HG03558 (cell line): ENCODE results near the gene CADPS.

Experiments used
- ATAC-seq: cut with Tn5 transposase; IDR thresholded peaks from one replicate; pipeline ENCODE4 v1.9.1; 2021; ENCODE audit warnings: moderate number of reproducible peaks; ENCODE audit not compliant: unreplicated experiment; ENCODE audit errors: extremely low read depth

Gene CADPS

GRCh38 chr3:62757045-62757444 is 118.2 kb downstream of the CADPS start:
- ATAC-seq, result no peak

GRCh38 chr3:62755285-62755684 is 119.9 kb downstream of the CADPS start:
- no peak for ATAC-seq

- ATAC-seq, result no peak
Measured at GRCh38 chr3:62749657-62750056, 125.6 kb downstream of the CADPS start.

- ATAC-seq, result no peak
Measured at GRCh38 chr3:62749130-62749529, 126.1 kb downstream of the CADPS start.

- no peak for ATAC-seq
Measured at GRCh38 chr3:62737449-62737848, 137.8 kb downstream of the CADPS start.

GRCh38 chr3:62735510-62735909 is 139.7 kb downstream of the CADPS start:
- ATAC-seq, result no peak

GRCh38 chr3:62732183-62732904 is 142.9 kb downstream of the CADPS start:
- ATAC-seq, result no peak

GRCh38 chr3:62727981-62728380 is 147.2 kb downstream of the CADPS start:
- no peak for ATAC-seq

GRCh38 chr3:62727536-62727935 is 147.7 kb downstream of the CADPS start:
- no peak for ATAC-seq

GRCh38 chr3:62724503-62724902 is 150.7 kb downstream of the CADPS start:
- no peak for ATAC-seq

- ATAC-seq, result no peak
Measured at GRCh38 chr3:62723914-62724217, 151.3 kb downstream of the CADPS start.

GRCh38 chr3:62723166-62723913 is 151.9 kb downstream of the CADPS start:
- ATAC-seq, result no peak

- ATAC-seq, result no peak
Measured at GRCh38 chr3:62722344-62722743, 152.9 kb downstream of the CADPS start.

GRCh38 chr3:62718515-62719320 is 156.5 kb downstream of the CADPS start:
- ATAC-seq, result no peak

GRCh38 chr3:62718011-62718410 is 157.2 kb downstream of the CADPS start:
- no peak for ATAC-seq

GRCh38 chr3:62712746-62713145 is 162.5 kb downstream of the CADPS start:
- ATAC-seq, result no peak

- ATAC-seq, result no peak
Measured at GRCh38 chr3:62710751-62711150, 164.5 kb downstream of the CADPS start.

GRCh38 chr3:62708638-62709373 is 166.4 kb downstream of the CADPS start:
- no peak for ATAC-seq

GRCh38 chr3:62705721-62706120 is 169.5 kb downstream of the CADPS start:
- ATAC-seq, result no peak

GRCh38 chr3:62703451-62704167 is 171.6 kb downstream of the CADPS start:
- ATAC-seq, result no peak
